ENCODE measurements around the gene OR12D1.

- TF ChIP-seq CEBPB (IDR thresholded peaks at IDR 0.05) (no peak), POLR2A (IDR thresholded peaks at IDR 0.05; ENCODE audit: low read length) (no peak), HDAC2 (IDR thresholded peaks at IDR 0.05) (no peak), HOXB13 (CRISPR knock-in tag; IDR thresholded peaks at IDR 0.05; ENCODE audit: low read depth) (no peak)
- TF ChIP-seq, protein P1, sequence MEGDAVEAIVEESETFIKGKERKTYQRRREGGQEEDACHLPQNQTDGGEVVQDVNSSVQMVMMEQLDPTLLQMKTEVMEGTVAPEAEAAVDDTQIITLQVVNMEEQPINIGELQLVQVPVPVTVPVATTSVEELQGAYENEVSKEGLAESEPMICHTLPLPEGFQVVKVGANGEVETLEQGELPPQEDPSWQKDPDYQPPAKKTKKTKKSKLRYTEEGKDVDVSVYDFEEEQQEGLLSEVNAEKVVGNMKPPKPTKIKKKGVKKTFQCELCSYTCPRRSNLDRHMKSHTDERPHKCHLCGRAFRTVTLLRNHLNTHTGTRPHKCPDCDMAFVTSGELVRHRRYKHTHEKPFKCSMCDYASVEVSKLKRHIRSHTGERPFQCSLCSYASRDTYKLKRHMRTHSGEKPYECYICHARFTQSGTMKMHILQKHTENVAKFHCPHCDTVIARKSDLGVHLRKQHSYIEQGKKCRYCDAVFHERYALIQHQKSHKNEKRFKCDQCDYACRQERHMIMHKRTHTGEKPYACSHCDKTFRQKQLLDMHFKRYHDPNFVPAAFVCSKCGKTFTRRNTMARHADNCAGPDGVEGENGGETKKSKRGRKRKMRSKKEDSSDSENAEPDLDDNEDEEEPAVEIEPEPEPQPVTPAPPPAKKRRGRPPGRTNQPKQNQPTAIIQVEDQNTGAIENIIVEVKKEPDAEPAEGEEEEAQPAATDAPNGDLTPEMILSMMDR (IDR thresholded peaks at IDR 0.05): no peak
These were observed 32.9 kb downstream of the OR12D1 start for GRCh38 chr6:29447670-29448069.
